HepG2 (cell line): ENCODE data around the gene MAPRE3. TPM values are rescaled to one million over a fixed set of nuclear protein-coding genes. Genes with fewer than 3 reads are reported as not detected.

Experiments
- ATF3 ChIP-seq: sonication (generic); formaldehyde crosslinking; IDR thresholded peaks from 2 replicates; pipeline ENCODE4 v1.4.0; 2020; ENCODE audit warnings: missing genetic modification reagents
- GMEB2 ChIP-seq: IDR thresholded peaks from 2 replicates; pipeline ENCODE4 v1.6.1; 2016; ENCODE audit warnings: missing biosample characterization, missing genetic modification reagents, low read depth
- HNRNPUL1 ChIP-seq: fragments of 200-400 bp; formaldehyde crosslinking; IDR thresholded peaks from 2 replicates; pipeline ENCODE4 v1.6.1; 2017; ENCODE audit warnings: low read depth, mild to moderate bottlenecking, low read length, moderate library complexity
- JUNB ChIP-seq: sonication (generic); formaldehyde crosslinking; IDR thresholded peaks from 2 replicates; pipeline ENCODE4 v1.8.0; 2022; ENCODE audit warnings: missing genetic modification reagents, mild to moderate bottlenecking, borderline replicate concordance
- KLF15 ChIP-seq: sonication (generic); formaldehyde crosslinking; IDR thresholded peaks from 2 replicates; pipeline ENCODE4 v1.8.1; 2023; ENCODE audit warnings: borderline replicate concordance, mild to moderate bottlenecking, inconsistent platforms, missing genetic modification reagents, mixed read lengths
- KMT2B ChIP-seq: IDR thresholded peaks from 2 replicates; pipeline ENCODE4 v1.6.1; 2016; ENCODE audit warnings: missing genetic modification reagents, missing compliant biosample characterization
- MED1 ChIP-seq: sonication (generic); formaldehyde crosslinking; IDR thresholded peaks from 2 replicates; pipeline ENCODE4 v1.4.0; 2020; ENCODE audit warnings: missing genetic modification reagents
- MYC ChIP-seq: sonication (generic); formaldehyde crosslinking; IDR thresholded peaks from 2 replicates; pipeline ENCODE4 v1.9.0; 2021; ENCODE audit warnings: missing genetic modification reagents, borderline replicate concordance
- NBN ChIP-seq: fragments of 450-650 bp; conservative IDR thresholded peaks from 2 replicates; pipeline ENCODE4 v1.6.1; 2017
- NFKBIZ ChIP-seq: IDR thresholded peaks from 2 replicates; pipeline ENCODE4 v1.6.1; 2018; ENCODE audit warnings: missing genetic modification reagents, missing compliant biosample characterization
- STAT5B ChIP-seq: sonication (generic); formaldehyde crosslinking; IDR thresholded peaks from 2 replicates; pipeline ENCODE4 v1.4.0; 2020; ENCODE audit warnings: missing genetic modification reagents
- TCF7 ChIP-seq: sonication (generic); IDR thresholded peaks from 2 replicates; pipeline ENCODE4 v1.6.1; 2016; ENCODE audit warnings: antibody characterized with exemption, low read depth
- TEAD3 ChIP-seq: optimal IDR thresholded peaks from 2 replicates; pipeline ENCODE3; 2016; ENCODE audit warnings: borderline replicate concordance
- THAP11 ChIP-seq: IDR thresholded peaks from 2 replicates; pipeline ENCODE4 v1.6.1; 2016; ENCODE audit warnings: missing biosample characterization, missing genetic modification reagents
- ZNF263 ChIP-seq: sonication (generic); formaldehyde crosslinking; IDR thresholded peaks from 2 replicates; pipeline ENCODE4 v1.4.0; 2020; ENCODE audit warnings: missing genetic modification reagents
- ZNF441 ChIP-seq: sonication (generic); formaldehyde crosslinking; IDR thresholded peaks from 2 replicates; pipeline ENCODE4 v1.7.0; 2021; ENCODE audit warnings: missing genetic modification reagents, borderline replicate concordance
- ZNF552 ChIP-seq: sonication (generic); formaldehyde crosslinking; IDR thresholded peaks from 2 replicates; pipeline ENCODE4 v1.9.0; 2022; ENCODE audit warnings: missing genetic modification reagents, mild to moderate bottlenecking, borderline replicate concordance
- ZNF557 ChIP-seq: sonication (generic); formaldehyde crosslinking; IDR thresholded peaks from 2 replicates; pipeline ENCODE4 v1.4.0; 2020; ENCODE audit warnings: missing genetic modification reagents
- ZNF75D ChIP-seq: sonication (generic); formaldehyde crosslinking; IDR thresholded peaks from 2 replicates; pipeline ENCODE4 v1.8.1; 2023; ENCODE audit warnings: missing genetic modification reagents, mild to moderate bottlenecking, borderline replicate concordance
- ZNF850 ChIP-seq: sonication (generic); formaldehyde crosslinking; conservative IDR thresholded peaks from 2 replicates; pipeline ENCODE4 v1.9.0; 2021; ENCODE audit warnings: mild to moderate bottlenecking, missing genetic modification reagents
- ZSCAN21 ChIP-seq: sonication (generic); formaldehyde crosslinking; IDR thresholded peaks from 2 replicates; pipeline ENCODE4 v1.8.0; 2022; ENCODE audit warnings: mild to moderate bottlenecking, missing genetic modification reagents, moderate library complexity, borderline replicate concordance
- ZSCAN31 ChIP-seq: sonication (generic); formaldehyde crosslinking; IDR thresholded peaks from 2 replicates; pipeline ENCODE4 v1.5.0; 2020; ENCODE audit warnings: low read depth, mild to moderate bottlenecking, missing genetic modification reagents
- polyA plus RNA-seq, 8 experiments: library from polyadenylated mRNA; depleted of rRNA in 3 of 8; stranded (reverse) in 7 of 8; unstranded in 1 of 8; fragments of >200 nt; fragmentation: Illumina TruSeq in 4 of 8; extraction: Trizol in 4 of 8; gene quantifications; 2 replicates each; pipeline versions ENCODE4 v1.2.1 to v1.2.3, GENCODE V29; 2011 to 2016; ENCODE audit warnings: low read depth in 4 of 8, missing spikeins in 1 of 8, mixed read lengths in 1 of 8; ENCODE audit not compliant: insufficient read depth in 1 of 8
- total RNA-seq, 5 experiments: library from RNA; depleted of rRNA; stranded (reverse); fragments of >200 nt; fragmentation: Illumina TruSeq; extraction: Trizol; gene quantifications; 2 replicates each; pipeline ENCODE4 v1.2.3, GENCODE V29; 2016; ENCODE audit warnings: low read depth in 1 of 5
- TF ChIP-seq, protein P1 (sequence below): sonication (generic); formaldehyde crosslinking; IDR thresholded peaks from 2 replicates; pipeline ENCODE4 v1.8.1; 2022; ENCODE audit warnings: mild to moderate bottlenecking, missing genetic modification reagents
- TF ChIP-seq, protein P2 (sequence below): sonication (generic); formaldehyde crosslinking; IDR thresholded peaks from 2 replicates; pipeline ENCODE4 v1.4.0; 2020; ENCODE audit warnings: missing genetic modification reagents, low read depth, mild to moderate bottlenecking, borderline replicate concordance
- TF ChIP-seq, protein P3 (sequence below), 2 experiments: sonication (generic) in 1 of 2; formaldehyde crosslinking in 1 of 2; IDR thresholded peaks; 2 replicates each; pipeline versions ENCODE4 v1.4.0 to v1.6.1; 2018 to 2020; ENCODE audit warnings: missing genetic modification reagents in 2 of 2, borderline replicate concordance in 1 of 2, low read depth in 1 of 2, mild to moderate bottlenecking in 1 of 2, missing biosample characterization in 1 of 2

MAPRE3 gene
- total and polyA plus RNA-seq, 2 of the 13 experiments (the other 11 are each of a cell fraction or from before 2014, with no cell fraction given), result 0.31 to 0.91 TPM

DNA sequence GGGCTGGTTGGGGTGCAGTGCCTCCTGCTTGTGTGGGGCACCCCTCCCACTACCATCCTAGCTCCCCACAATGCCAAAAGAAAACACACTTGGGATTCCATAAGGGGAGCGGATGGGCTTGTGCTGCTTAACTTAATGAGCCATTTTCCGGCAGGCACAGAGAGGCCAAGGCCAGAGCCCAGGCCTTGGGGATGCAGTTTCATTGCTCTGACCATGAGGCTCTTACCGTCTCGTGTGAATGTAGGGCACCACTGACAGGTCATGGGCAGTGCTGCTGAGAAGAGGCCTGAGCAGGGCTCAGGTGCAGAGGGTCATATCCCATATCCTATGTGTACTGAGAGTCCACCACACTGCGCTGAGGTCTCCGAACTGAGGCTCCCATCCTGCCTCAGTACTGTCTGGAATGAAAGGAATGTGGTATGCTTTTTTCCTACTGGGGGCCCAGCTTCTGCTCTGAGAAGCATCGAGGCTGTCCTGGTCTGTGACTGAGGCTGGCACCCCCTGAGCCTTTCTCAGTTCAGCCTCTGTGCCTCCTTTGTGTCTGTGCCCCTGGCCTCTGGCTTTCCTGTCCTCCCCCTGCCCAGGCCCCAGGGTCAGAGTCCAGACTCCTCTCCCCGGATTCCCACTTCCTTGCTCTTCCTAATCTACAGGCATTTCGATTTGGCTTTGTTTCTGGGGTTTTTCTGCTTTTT lies 45.2 kb upstream of the MAPRE3 start (continued):
- TF ChIP-seq TCF7 (no peak; the same call in 1 of the 2 replicates), STAT5B (no peak), KLF15 (CRISPR knock-in tag) (no peak), JUNB (CRISPR knock-in tag) (no peak), ZNF552 (no peak; the same call in 1 of the 2 replicates), ZNF263 (CRISPR knock-in tag) (no peak), THAP11 (CRISPR knock-in tag) (peak; percentile 50), ZNF850 (CRISPR knock-in tag) (no peak), TEAD3 (CRISPR knock-in tag) (peak; percentile 100), ZSCAN21 (CRISPR knock-in tag) (peak; percentile 63; the same call in 1 of the 2 replicates), ZNF557 (CRISPR knock-in tag) (no peak), ZSCAN31 (CRISPR knock-in tag) (peak; percentile 42; the same call in 1 of the 2 replicates), KMT2B (CRISPR knock-in tag) (peak; percentile 49; the same call in 1 of the 2 replicates), MYC (CRISPR knock-in tag) (peak; percentile 53; the same call in 1 of the 2 replicates), GMEB2 (CRISPR knock-in tag) (no peak), ATF3 (CRISPR knock-in tag) (no peak), NBN (no peak), NFKBIZ (CRISPR knock-in tag) (no peak), MED1 (CRISPR knock-in tag) (peak; percentile 63), ZNF441 (CRISPR knock-in tag) (no peak), ZNF75D (CRISPR knock-in tag) (no peak), HNRNPUL1 (no peak)
- TF ChIP-seq, protein P1, sequence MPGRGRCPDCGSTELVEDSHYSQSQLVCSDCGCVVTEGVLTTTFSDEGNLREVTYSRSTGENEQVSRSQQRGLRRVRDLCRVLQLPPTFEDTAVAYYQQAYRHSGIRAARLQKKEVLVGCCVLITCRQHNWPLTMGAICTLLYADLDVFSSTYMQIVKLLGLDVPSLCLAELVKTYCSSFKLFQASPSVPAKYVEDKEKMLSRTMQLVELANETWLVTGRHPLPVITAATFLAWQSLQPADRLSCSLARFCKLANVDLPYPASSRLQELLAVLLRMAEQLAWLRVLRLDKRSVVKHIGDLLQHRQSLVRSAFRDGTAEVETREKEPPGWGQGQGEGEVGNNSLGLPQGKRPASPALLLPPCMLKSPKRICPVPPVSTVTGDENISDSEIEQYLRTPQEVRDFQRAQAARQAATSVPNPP (CRISPR knock-in tag), result no peak
- TF ChIP-seq, protein P2, sequence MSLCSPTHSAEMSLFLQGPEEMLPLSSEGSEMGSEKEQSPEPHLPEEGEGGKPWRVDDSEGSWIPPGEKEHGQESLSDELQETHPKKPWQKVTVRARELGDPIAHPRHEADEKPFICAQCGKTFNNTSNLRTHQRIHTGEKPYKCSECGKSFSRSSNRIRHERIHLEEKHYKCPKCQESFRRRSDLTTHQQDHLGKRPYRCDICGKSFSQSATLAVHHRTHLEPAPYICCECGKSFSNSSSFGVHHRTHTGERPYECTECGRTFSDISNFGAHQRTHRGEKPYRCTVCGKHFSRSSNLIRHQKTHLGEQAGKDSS (CRISPR knock-in tag), result 0 out of 2 replicates have a peak, but pooled peaks have one; percentile 54
- TF ChIP-seq, protein P3, sequence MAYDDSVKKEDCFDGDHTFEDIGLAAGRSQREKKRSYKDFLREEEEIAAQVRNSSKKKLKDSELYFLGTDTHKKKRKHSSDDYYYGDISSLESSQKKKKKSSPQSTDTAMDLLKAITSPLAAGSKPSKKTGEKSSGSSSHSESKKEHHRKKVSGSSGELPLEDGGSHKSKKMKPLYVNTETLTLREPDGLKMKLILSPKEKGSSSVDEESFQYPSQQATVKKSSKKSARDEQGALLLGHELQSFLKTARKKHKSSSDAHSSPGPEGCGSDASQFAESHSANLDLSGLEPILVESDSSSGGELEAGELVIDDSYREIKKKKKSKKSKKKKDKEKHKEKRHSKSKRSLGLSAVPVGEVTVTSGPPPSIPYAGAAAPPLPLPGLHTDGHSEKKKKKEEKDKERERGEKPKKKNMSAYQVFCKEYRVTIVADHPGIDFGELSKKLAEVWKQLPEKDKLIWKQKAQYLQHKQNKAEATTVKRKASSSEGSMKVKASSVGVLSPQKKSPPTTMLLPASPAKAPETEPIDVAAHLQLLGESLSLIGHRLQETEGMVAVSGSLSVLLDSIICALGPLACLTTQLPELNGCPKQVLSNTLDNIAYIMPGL (CRISPR knock-in tag; IDR thresholded peaks at IDR 0.05; ENCODE audit: borderline replicate concordance in 1 of 2, low read depth in 1 of 2), result peak in 1 of 2 experiments; percentile 57; a peak in 1 of 4 replicates
